GM12865 (cell line): ENCODE measurements around the gene EVA1A.

Experiments
- DNase-seq: peaks from one replicate; pipeline ENCODE4 v3.0.0; 2010; ENCODE audit warnings: low read depth
- H3K4me3 ChIP-seq: 2 replicates; pipeline ENCODE4 v1.5.1; 2011; ENCODE audit warnings: mild to moderate bottlenecking, low read depth, low read length, control low read depth
- CTCF ChIP-seq: IDR thresholded peaks from 2 replicates; pipeline ENCODE4 v1.5.1; 2011; ENCODE audit warnings: low read length, control low read depth, low read depth, inconsistent platforms; ENCODE audit not compliant: insufficient read depth; ENCODE audit errors: missing control alignments

EVA1A gene, protein sequence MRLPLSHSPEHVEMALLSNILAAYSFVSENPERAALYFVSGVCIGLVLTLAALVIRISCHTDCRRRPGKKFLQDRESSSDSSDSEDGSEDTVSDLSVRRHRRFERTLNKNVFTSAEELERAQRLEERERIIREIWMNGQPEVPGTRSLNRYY

DNA sequence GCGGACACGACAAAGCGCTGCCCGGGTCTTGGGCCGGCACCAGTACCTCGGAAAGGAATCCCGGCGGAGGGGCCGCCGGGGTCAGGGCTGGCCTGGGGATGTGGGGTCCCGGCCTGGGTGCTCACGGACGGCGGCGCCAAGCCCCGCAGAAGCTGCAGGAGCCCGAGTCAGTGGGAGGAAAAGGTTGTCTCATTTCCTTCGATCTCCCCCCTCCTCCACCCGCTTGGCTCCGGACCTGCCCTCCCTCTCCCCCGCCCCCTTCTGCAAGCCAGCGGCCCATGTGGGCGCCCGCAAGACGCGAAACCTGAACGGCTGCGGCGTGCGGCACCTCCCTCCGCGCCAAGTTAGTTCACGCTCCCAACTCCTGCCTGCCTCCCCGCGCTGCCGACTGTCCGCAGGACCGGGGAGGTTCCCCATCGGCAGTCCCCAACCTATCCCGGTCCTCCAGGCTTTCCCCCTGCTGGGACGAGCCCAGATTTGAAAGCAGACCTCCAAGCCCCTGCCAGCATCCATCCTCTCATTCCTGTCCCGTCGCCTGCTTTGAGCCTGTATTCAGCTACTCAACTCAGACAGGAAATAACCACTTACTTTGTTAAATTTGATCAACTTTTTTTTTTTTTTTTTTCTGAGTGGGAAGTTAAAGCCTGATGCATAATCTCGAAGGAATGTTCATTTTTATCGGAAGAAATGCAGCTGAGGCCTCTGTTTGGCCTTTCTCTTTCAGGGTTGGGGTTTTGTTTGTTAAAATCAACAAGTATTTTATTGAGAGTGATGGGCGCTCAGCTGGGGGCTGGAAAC lies at the start of gene EVA1A:
Gene EVA1A, minus strand, starts transcription at position 172 of the 798 bp plus-strand sequence. CDS start 42,799 bp downstream, outside the sequence.
- TF ChIP-seq CTCF = no peak
- DNase-seq = peak; percentile 41
- peak within 1 kb of the TSS; percentile 57 for H3K4me3 ChIP-seq

DNA sequence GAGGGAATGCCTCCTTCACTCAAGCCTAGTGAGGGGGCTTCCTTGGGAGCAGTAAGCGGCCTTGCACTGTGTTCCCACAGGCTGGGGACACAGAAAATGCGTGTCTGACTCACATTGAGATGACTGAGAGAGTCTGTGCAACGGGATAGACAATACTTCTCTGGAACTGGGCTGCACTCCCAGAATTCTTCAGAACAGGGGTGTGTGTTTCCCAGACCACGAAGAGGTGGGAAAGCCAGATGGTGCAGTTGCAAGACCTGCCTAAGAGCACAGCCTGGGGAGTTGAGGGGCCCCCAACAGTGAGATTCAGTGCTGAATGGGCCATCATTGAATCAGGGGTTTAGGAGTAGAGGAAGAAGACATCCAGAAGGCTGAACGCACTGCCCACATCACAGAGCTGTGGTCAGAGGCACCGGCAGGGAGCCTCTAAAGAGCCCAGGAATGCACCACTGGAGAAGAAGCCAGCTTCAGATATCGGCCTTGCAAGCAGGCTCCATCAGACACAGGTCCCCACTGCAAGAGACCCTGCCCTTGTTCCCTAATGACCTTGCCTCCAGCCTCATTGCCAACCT lies 49.3 kb upstream of the EVA1A start:
- no peak for TF ChIP-seq CTCF
- no peak overlapping the region for H3K4me3 ChIP-seq
- no peak for DNase-seq

DNA sequence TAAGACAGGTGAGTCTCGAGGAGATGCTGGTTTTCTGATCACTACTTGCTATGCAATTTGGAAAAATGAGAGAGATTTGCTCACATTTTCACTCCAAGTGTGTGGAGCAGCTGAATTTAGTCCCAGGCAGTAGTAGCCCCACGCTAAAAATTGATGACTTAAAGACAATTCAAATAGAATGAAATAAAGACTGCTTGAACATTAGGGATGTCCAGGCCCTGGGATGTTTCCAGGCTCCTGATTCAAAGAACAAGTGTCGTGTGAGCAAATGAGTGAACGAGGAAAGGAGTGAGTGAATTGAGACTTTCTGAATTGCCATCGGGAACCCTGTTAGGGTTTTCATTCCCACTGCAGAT lies 48.6 kb upstream of the EVA1A start:
- no peak for TF ChIP-seq CTCF
- no peak for DNase-seq
- H3K4me3 ChIP-seq = no peak overlapping the region

DNA sequence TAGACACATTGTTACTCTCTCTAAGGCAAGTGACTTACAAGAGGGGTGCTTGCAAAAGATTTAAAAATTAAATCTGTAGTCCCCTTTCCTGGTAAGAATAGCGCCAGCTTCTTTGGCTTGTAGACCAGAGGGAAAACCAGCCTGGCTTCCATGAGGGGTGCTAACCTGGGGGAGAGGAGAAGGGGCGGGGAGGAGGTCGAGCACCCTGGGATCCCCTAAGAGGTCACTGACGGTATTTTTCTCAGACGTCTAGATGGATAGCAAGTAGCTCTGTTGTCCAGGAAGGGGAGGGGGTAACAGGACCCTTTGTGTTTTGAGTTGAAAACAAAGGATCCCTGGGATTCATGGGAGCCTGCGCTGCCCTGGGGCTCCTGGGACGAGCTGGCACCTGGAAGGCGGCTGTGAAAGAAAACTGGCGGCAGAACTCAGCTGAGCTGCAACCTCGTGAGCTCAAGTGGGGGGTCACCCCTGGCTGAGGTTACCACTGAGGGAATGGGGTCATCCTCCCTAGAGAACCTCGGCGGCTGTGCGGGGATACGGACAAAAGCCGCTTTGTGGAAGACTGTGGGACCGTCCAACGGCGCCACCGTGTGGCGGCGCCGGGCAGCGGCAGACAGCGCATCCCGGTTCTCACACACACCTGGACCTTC lies 48.1 kb upstream of the EVA1A start:
- peak; percentile 99 for TF ChIP-seq CTCF
- no peak overlapping the region for H3K4me3 ChIP-seq
- peak; percentile 67 for DNase-seq

GRCh38 chr2:75607988-75608683 lies 47.4 kb upstream of the EVA1A start:
- no peak for DNase-seq
- TF ChIP-seq CTCF = no peak
- H3K4me3 ChIP-seq = no peak overlapping the region

GRCh38 chr2:75607400-75607798 lies 46.7 kb upstream of the EVA1A start:
- no peak for TF ChIP-seq CTCF
- H3K4me3 ChIP-seq = no peak overlapping the region
- no peak for DNase-seq
